Peyer's patch (tissue), 4 donors: ENCODE results near the gene ZC3H18.

Source experiments
- CTCF ChIP-seq, 6 experiments: fragments of 450-650 bp in 4 of 6; fragments of 200-600 bp in 2 of 6; sonication (generic) in 1 of 6; IDR thresholded peaks; one replicate each; pipeline ENCODE4 v1.5.1; 2017 to 2019; ENCODE audit warnings: antibody characterized with exemption in 6 of 6, mild to moderate bottlenecking in 3 of 6, moderate library complexity in 1 of 6
- POLR2A ChIP-seq, 2 donors: fragments of 450-650 bp; IDR thresholded peaks; one replicate each; pipeline ENCODE4 v1.5.1; 2017; ENCODE audit warnings: antibody characterized with exemption in 2 of 2, mild to moderate bottlenecking in 2 of 2, moderate library complexity in 2 of 2

GRCh38 chr16:88631920-88632586 is 61.9 kb downstream of the ZC3H18 start:
- TF ChIP-seq CTCF (IDR thresholded peaks at IDR 0.05) (no peak), POLR2A (IDR thresholded peaks at IDR 0.05) (no peak)
